ENCODE measurements around the gene POLD1. TPM values are rescaled to one million over a fixed set of nuclear protein-coding genes. Genes with fewer than 3 reads are reported as not detected.
A peak's percentile ranks its signal among the peaks of the same experiment; 100 is the strongest.

The POLD1 gene
- total RNA-seq, 6 experiments from 2014 or later = 21.7 to 37.8 (median 33.7) TPM

DNA sequence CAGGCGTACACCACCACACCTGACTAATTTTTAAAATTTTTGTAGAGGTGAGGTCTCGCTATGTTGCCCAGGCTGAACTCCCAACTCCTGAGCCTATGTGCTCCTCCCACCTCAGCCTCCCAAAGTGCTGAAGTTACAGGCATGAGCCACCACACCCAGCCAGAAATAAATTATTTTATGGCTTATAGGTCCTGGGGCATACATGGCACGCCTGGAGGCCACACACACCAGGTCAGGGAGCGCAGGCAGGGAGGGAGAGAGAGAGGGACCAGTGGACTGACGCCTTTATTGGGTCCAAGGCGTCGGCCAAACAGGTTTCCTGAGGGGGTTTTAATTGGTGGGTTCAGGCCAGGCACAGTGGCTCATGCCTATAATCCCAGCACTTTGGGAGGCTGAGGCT, 41.4 kb downstream of the POLD1 start:
- TF ChIP-seq, protein P1, sequence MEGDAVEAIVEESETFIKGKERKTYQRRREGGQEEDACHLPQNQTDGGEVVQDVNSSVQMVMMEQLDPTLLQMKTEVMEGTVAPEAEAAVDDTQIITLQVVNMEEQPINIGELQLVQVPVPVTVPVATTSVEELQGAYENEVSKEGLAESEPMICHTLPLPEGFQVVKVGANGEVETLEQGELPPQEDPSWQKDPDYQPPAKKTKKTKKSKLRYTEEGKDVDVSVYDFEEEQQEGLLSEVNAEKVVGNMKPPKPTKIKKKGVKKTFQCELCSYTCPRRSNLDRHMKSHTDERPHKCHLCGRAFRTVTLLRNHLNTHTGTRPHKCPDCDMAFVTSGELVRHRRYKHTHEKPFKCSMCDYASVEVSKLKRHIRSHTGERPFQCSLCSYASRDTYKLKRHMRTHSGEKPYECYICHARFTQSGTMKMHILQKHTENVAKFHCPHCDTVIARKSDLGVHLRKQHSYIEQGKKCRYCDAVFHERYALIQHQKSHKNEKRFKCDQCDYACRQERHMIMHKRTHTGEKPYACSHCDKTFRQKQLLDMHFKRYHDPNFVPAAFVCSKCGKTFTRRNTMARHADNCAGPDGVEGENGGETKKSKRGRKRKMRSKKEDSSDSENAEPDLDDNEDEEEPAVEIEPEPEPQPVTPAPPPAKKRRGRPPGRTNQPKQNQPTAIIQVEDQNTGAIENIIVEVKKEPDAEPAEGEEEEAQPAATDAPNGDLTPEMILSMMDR (IDR thresholded peaks at IDR 0.05) = no peak
- no peak for DNase-seq
- Mint-ChIP-seq H3K4me3 (no peak overlapping the region), H3K36me3 (ENCODE audit: low read depth) (no peaks in the 10 kb centered on the region), H3K9me3 (no peaks in the 10 kb centered on the region), H3K27ac (no peak overlapping the region), H3K27me3 (ENCODE audit: insufficient read depth) (peaks cover 9% of the 10 kb centered on the region), H3K4me1 (ENCODE audit: low read depth) (no peaks in the 10 kb centered on the region)

DNA sequence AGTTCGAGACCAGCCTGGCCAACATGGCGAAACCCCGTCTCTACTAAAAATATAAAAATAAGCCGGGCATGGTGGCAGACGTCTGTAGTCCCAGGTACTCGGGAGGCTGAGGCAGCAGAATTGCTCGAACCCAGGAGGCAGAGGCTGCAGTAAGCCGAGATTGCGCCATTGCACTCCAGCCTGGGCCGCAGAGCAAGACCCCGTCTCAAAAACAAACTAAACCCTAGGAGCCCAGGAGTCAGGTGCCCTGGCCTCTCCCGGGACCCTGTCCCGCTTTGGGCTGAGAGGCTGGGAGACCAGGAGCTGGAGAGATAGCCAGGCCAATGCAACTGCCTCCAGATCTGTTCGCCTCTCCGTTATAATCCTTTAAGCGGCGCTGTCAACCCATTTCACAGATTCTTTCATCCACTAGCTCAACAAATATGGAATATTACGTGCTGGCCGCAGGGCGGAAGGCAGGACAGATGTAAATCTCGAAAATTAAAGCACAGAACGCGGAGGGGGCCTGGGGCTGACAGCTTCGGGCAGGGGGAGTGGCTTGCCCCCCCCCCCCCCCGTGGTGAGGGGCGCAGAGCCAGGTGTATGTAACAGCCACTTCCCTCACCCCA, 43.3 kb downstream of the POLD1 start:
- Mint-ChIP-seq H3K36me3 (ENCODE audit: low read depth) (no peaks in the 10 kb centered on the region), H3K9me3 (no peaks in the 10 kb centered on the region), H3K4me1 (ENCODE audit: low read depth) (peaks cover 10% of the 10 kb centered on the region), H3K27me3 (ENCODE audit: insufficient read depth) (peaks cover 16% of the 10 kb centered on the region), H3K27ac (no peak overlapping the region), H3K4me3 (no peak overlapping the region)
- no peak for DNase-seq
- TF ChIP-seq, protein P1 (IDR thresholded peaks at IDR 0.05) = no peak

DNA sequence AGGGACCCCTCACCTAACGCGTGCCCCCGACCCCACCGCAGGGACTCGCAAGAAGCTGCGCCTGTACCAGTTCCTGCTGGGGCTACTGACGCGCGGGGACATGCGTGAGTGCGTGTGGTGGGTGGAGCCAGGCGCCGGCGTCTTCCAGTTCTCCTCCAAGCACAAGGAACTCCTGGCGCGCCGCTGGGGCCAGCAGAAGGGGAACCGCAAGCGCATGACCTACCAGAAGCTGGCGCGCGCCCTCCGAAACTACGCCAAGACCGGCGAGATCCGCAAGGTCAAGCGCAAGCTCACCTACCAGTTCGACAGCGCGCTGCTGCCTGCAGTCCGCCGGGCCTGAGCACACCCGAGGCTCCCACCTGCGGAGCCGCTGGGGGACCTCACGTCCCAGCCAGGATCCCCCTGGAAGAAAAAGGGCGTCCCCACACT, 43.9 kb downstream of the POLD1 start:
- Mint-ChIP-seq H3K4me1 (ENCODE audit: low read depth) (peaks cover 10% of the 10 kb centered on the region), H3K9me3 (no peaks in the 10 kb centered on the region), H3K27ac (no peak overlapping the region), H3K27me3 (ENCODE audit: insufficient read depth) (peaks cover 19% of the 10 kb centered on the region), H3K36me3 (ENCODE audit: low read depth) (no peaks in the 10 kb centered on the region), H3K4me3 (no peak overlapping the region)
- TF ChIP-seq, protein P1 (IDR thresholded peaks at IDR 0.05) = no peak
- DNase-seq = peak; percentile 47

DNA sequence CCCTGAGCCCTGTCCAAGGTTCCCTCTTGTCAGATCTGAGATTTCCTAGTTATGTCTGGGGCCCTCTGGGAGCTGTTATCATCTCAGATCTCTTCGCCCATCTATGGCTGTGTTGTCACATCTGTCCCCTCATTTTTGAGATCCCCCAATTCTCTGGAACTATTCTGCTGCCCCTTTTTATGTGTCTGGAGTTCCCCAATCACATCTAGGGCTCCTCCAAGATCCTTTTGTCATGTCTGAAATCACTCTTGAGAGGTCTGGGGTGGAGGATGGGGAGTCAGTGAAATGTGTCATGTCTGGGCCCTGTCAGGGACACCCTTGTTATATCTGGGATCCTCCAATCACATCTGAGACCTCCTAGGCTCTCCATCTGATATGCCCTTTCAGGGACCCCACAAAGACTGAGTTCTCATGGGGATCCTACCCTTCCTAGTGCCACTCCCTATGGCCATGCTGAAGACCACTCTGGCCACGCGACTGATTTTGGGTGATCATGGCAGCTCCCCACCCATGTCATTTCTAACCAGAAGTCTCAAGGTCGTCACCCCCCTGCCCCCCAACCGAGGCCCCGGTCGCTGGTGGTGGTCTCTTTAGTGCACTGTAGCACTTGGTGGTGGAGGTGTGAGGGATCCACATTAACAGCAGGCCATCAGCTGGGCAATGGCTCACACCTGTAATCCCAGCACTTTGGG, 44.8 kb downstream of the POLD1 start:
- H3K36me3 Mint-ChIP-seq (ENCODE audit: low read depth) = no peaks in the 10 kb centered on the region
- H3K27ac Mint-ChIP-seq = no peak overlapping the region
- no peak for DNase-seq
- H3K9me3 Mint-ChIP-seq = no peaks in the 10 kb centered on the region
- TF ChIP-seq, protein P1 (IDR thresholded peaks at IDR 0.05) = no peak
- H3K4me1 Mint-ChIP-seq (ENCODE audit: low read depth) = peaks cover 10% of the 10 kb centered on the region
- peaks cover 26% of the 10 kb centered on the region for H3K27me3 Mint-ChIP-seq (ENCODE audit: insufficient read depth)
- no peak overlapping the region for H3K4me3 Mint-ChIP-seq

DNA sequence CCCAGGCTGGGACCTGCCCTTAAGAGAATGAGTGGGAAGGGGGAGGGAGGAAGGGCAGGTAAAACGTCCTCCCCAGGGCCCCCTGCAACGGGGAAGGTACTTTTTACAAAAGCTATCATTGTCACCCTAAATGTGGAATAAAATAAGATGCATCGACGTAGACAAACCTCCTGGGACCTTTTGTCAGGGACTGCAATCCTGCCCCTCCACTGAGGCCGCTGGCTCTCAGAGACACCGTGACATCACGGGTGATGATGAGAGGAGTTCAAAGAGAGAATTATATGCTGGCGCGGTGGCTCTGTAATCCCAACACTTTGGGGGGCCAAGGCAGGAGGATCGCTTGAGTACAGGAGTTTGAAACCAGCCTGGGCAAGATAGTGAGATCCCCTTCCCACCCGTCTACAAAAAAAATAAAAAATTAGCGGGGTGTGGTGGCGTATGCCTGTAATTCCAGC, 46.8 kb downstream of the POLD1 start:
- Mint-ChIP-seq H3K4me3 (peak overlapping the region; percentile 82), H3K9me3 (no peaks in the 10 kb centered on the region), H3K27me3 (ENCODE audit: insufficient read depth) (peaks cover 33% of the 10 kb centered on the region), H3K36me3 (ENCODE audit: low read depth) (no peaks in the 10 kb centered on the region), H3K4me1 (ENCODE audit: low read depth) (peaks cover 10% of the 10 kb centered on the region), H3K27ac (no peak overlapping the region)
- TF ChIP-seq, protein P1 (IDR thresholded peaks at IDR 0.05) = no peak
- DNase-seq = no peak
